Ascending aorta (tissue), 2 donors: ENCODE data around the gene GSC2. TPM values are rescaled to one million over a fixed set of nuclear protein-coding genes. Genes with fewer than 3 reads are reported as not detected.

ENCODE experiments used
- DNase-seq, 2 donors: peaks; one replicate each; pipeline ENCODE4 v3.0.0-alpha.2; 2019; ENCODE audit warnings: low spot score in 2 of 2
- H3K27ac ChIP-seq, 2 donors: fragments of 200-600 bp; sonication (generic); one replicate each; pipeline ENCODE4 v1.5.1; 2016 to 2017; ENCODE audit warnings: mild to moderate bottlenecking in 1 of 2
- H3K27me3 ChIP-seq: fragments of 200-600 bp; sonication (generic); one replicate; pipeline ENCODE4 v1.5.1; 2017
- H3K36me3 ChIP-seq, 2 donors: fragments of 200-600 bp; sonication (generic); one replicate each; pipeline ENCODE4 v1.5.1; 2016
- H3K4me1 ChIP-seq, 2 donors: fragments of 200-600 bp; sonication (generic); one replicate each; pipeline ENCODE4 v1.5.1; 2016 to 2017; ENCODE audit warnings: mild to moderate bottlenecking in 1 of 2
- H3K4me3 ChIP-seq, 2 donors: fragments of 200-600 bp; sonication (generic); one replicate each; pipeline ENCODE4 v1.5.1; 2016 to 2017; ENCODE audit warnings: mild to moderate bottlenecking in 1 of 2
- H3K9me3 ChIP-seq, 2 donors: fragments of 200-600 bp; sonication (generic); one replicate each; pipeline ENCODE4 v1.5.1; 2016
- intact Hi-C: fragments of 100-400 bp; cut with DNase I; formaldehyde crosslinking; loops from one replicate; pipeline ENCODE4 v1.15.1; 2023
- total RNA-seq: library from RNA; depleted of rRNA; stranded (reverse); fragments of >200 nt; gene quantifications from one replicate; pipeline ENCODE4 v1.1.0, GENCODE V29; 2016
- TF ChIP-seq, protein P1 (sequence below), 3 experiments: fragments of 200-600 bp in 2 of 3; fragments of 450-650 bp in 1 of 3; sonication (generic) in 2 of 3; IDR thresholded peaks; one replicate each; pipeline ENCODE4 v1.5.1; 2016 to 2019; ENCODE audit warnings: antibody characterized with exemption in 3 of 3, mild to moderate bottlenecking in 1 of 3, moderate library complexity in 1 of 3

Gene GSC2
- total RNA-seq, 1 donor from 2014 or later, result not detected

DNA sequence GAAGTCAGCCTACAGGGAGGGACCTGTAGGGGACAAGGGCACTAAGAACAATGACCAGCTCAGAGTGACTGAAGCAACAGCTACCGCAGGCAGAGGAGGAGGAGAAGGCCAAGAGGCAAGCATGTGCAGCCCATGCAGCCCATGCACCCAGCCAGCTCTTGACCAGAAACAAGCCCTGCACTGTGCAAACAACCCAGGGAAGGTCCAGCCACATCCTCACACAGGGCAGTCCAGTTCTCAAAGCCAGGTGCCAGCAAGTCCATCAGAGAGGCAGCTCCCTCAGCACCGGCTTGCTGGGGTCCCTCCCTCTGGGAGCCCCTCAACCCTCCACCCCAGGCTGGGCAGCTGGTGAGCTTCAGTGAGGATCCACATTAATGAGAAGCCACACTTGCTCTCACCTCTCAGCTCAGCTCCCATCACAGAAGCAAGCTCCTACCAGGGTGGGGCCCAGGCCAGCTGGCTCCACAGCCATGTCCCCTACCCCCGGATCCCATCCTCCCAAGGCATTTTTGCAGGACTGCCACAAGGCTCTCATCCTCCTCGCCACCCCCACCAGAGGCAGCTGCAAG lies 35.0 kb downstream of the GSC2 start:
- Histone ChIP-seq H3K4me3 (no peak overlapping the region), H3K9me3 (no peaks in the 10 kb centered on the region), H3K27ac (no peak overlapping the region), H3K4me1 (peaks cover 14 to 23% of the 10 kb centered on the region in 2 donors), H3K36me3 (peaks cover 0 to 4% of the 10 kb centered on the region in 2 donors), H3K27me3 (no peaks in the 10 kb centered on the region)
- no peak for DNase-seq
- intact Hi-C loops, result no loop called here
- TF ChIP-seq, protein P1, sequence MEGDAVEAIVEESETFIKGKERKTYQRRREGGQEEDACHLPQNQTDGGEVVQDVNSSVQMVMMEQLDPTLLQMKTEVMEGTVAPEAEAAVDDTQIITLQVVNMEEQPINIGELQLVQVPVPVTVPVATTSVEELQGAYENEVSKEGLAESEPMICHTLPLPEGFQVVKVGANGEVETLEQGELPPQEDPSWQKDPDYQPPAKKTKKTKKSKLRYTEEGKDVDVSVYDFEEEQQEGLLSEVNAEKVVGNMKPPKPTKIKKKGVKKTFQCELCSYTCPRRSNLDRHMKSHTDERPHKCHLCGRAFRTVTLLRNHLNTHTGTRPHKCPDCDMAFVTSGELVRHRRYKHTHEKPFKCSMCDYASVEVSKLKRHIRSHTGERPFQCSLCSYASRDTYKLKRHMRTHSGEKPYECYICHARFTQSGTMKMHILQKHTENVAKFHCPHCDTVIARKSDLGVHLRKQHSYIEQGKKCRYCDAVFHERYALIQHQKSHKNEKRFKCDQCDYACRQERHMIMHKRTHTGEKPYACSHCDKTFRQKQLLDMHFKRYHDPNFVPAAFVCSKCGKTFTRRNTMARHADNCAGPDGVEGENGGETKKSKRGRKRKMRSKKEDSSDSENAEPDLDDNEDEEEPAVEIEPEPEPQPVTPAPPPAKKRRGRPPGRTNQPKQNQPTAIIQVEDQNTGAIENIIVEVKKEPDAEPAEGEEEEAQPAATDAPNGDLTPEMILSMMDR (IDR thresholded peaks at IDR 0.05), result no peak

DNA sequence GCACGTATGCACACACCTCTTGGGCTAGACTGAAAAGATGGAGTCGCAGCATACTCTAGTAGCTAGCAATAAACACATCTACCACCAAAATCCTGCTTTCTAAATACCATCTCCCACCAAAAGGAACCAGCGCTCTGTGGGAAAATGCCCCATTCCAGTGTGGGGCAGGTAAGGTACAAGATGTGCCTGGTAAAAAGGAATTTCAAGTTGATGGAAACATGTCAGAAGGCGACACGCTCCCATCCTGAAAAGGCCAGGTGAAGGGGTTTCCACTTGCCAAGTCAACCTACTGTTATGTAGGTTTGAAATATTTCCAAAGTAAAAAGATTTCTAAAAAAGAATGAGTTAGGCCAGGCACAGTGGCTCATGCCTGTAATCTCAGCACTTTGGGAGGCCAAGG lies 36.7 kb downstream of the GSC2 start:
- intact Hi-C loops, result no loop called here

DNA sequence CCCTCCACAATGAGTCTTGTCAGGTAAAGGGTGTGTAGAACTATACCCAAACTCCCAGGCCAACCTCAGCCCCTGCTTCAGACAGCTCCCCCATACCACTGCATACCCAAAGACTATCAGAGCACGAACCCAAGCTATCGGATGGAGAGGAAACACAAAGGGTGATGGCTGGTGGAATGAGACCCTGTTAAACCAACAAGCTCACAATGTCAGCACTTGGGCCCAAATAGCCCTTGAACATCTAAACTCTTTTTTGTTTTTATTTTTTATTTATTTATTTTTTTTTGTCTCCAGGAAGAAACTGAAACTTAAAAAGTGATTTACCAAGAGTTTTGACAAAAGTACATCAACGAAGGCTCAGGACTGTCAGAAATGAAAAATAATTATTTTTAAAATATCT lies 38.5 kb downstream of the GSC2 start:
- Histone ChIP-seq H3K27me3 (no peaks in the 10 kb centered on the region), H3K36me3 (no peaks in the 10 kb centered on the region), H3K4me3 (no peak overlapping the region), H3K4me1 (peaks cover 6 to 22% of the 10 kb centered on the region in 2 donors), H3K27ac (no peak overlapping the region), H3K9me3 (no peaks in the 10 kb centered on the region)
- DNase-seq, result no peak
- intact Hi-C loops, result no loop called here
- TF ChIP-seq, protein P1 (IDR thresholded peaks at IDR 0.05), result no peak

More for the DNA sequence above, 36.7 kb downstream of the GSC2 start:
- H3K4me3 ChIP-seq, result no peak overlapping the region
- H3K4me1 ChIP-seq, result peaks cover 6 to 23% of the 10 kb centered on the region in 2 donors
- no peak for DNase-seq
- peaks cover 0 to 4% of the 10 kb centered on the region in 2 donors for H3K36me3 ChIP-seq
- TF ChIP-seq, protein P1 (IDR thresholded peaks at IDR 0.05), result no peak
- no peak overlapping the region for H3K27ac ChIP-seq
- no peaks in the 10 kb centered on the region for H3K27me3 ChIP-seq
- no peaks in the 10 kb centered on the region for H3K9me3 ChIP-seq

DNA sequence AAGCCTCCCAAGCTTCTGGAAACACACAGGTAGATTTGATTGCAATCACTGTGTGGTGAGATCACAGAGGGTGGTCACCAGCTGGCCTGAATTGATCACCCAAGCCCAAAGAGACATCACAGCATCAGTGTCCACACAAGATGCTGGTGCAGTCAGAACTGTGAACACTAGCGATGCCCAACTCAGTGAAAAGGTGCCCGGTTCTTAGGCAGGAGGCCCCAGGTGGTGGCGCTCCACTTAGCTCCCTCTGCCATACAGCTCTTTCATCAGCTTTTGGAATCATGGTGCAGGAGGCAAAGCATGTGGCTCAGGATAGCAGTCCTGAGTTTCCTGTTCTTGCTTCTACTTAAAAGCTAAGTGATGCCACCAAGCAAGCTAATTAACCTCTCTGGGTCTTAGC lies 39.0 kb downstream of the GSC2 start:
- Histone ChIP-seq H3K9me3 (no peaks in the 10 kb centered on the region), H3K4me3 (no peak overlapping the region), H3K4me1 (peaks cover 5 to 26% of the 10 kb centered on the region in 2 donors), H3K27ac (no peak overlapping the region), H3K27me3 (no peaks in the 10 kb centered on the region), H3K36me3 (no peaks in the 10 kb centered on the region)
- TF ChIP-seq, protein P1 (IDR thresholded peaks at IDR 0.05), result no peak
- no peak for DNase-seq
- intact Hi-C loops, result no loop called here

DNA sequence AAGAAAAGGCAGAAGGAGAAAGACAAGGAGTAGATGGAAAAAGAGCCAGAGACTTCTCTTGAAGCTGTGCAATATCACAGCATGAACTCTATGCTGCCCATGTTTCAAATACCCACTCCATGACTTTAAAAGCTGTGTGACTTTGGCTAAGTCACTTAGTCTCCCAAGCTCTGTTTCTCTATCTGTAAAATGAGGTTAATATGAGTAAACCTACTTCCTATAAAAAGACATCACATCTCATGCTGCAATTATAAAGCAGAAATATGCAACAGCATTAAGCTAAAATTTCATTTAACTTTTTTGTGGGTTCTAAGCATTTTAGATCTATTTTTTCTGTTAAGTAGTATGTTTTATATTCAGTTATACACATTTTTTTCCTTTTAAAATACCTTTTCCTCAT lies 39.4 kb downstream of the GSC2 start:
- Histone ChIP-seq H3K27me3 (no peaks in the 10 kb centered on the region), H3K27ac (no peak overlapping the region), H3K4me1 (peaks cover 3 to 26% of the 10 kb centered on the region in 2 donors), H3K4me3 (no peak overlapping the region), H3K36me3 (no peaks in the 10 kb centered on the region), H3K9me3 (no peaks in the 10 kb centered on the region)
- no peak for DNase-seq
- TF ChIP-seq, protein P1 (IDR thresholded peaks at IDR 0.05), result no peak
- intact Hi-C loops, result no loop called here

DNA sequence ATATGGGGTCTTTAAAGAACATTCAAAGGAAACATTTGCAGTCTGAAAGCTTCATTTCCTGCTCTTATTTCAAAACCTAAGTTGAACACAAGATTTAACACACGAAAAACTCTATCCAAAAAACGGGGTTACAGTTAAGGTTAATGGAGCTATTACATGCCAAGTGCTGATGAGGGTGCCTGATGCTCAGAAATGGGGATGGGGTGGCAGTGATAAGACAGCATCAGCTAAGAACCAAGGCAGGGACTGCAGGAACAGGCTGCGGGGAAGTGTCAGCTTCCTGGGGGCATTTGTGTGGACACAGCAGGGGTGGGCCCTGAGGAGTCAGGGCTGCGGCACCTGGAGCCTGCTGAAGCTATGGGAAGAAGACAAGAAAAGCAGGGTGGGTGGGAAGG lies 40.0 kb downstream of the GSC2 start:
- intact Hi-C loops, result no loop called here
- Histone ChIP-seq H3K27ac (no peak overlapping the region), H3K9me3 (no peaks in the 10 kb centered on the region), H3K36me3 (no peaks in the 10 kb centered on the region), H3K4me3 (no peak overlapping the region), H3K27me3 (no peaks in the 10 kb centered on the region), H3K4me1 (peaks cover 0 to 26% of the 10 kb centered on the region in 2 donors)
- TF ChIP-seq, protein P1 (IDR thresholded peaks at IDR 0.05), result no peak
- DNase-seq, result no peak
